HG02610 (cell line): ENCODE data around the gene CCDC196.
"Not testable (repeated sequence)": the region's sequence is repeated elsewhere in the genome, so short reads cannot be mapped to it uniquely, and the experiment has no call there.

Source experiments
- ATAC-seq: cut with Tn5 transposase; IDR thresholded peaks from one replicate; pipeline ENCODE4 v1.9.1; 2021; ENCODE audit warnings: mild to moderate bottlenecking, moderate library complexity; ENCODE audit not compliant: unreplicated experiment

The CCDC196 gene

GRCh38 chr14:66495218-66496098, 9.3 kb downstream of the CCDC196 start:
- ATAC-seq: peak; percentile 78

DNA sequence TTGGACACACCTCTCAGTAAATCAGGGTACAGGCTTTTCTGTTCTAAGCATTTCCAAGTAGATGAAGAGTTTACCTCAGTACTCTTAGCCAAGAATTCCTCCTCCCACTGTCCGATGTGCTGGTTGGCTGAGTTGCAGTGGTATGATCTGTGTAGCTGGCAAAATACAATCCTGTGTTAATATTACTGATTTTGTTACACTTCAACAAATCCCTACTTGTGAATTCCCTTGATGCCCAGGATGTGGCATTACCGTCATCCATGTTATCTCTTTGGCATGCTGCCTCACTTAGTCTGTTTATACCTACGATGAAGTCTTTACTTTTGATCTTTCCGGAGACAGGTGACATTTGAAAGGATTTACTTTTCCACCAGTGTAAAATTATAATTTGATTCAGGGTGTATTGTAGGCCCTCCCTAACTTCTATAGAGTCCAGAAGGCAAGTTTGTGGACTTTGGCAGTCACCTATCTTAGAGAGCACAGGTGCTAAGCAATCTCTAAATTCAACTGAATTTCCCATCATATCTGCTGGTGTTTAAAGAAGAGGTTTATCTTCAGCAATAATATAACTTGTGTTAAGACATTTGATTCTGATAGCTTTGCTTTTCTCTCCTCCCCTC, 10.1 kb downstream of the CCDC196 start:
- ATAC-seq: no peak

DNA sequence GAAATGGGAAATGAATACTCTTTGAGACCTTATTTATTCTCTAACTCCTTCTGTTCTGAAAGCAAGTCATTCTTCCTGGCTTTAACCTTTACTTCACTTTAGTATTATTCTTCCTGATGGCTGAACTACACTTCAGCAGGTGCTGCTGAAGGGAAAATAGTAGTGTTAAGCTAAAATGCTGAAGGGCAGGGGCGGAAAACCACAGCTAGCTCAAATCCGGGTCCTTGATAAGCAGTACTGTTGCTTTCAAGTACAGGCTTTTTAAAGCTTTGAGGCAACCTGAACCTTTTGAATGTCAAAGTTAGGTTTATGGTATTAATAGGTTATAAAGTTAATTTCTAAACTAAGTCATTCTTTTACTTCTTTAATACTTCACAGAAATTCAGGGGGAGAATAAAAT, 10.7 kb downstream of the CCDC196 start:
- ATAC-seq: no peak

DNA sequence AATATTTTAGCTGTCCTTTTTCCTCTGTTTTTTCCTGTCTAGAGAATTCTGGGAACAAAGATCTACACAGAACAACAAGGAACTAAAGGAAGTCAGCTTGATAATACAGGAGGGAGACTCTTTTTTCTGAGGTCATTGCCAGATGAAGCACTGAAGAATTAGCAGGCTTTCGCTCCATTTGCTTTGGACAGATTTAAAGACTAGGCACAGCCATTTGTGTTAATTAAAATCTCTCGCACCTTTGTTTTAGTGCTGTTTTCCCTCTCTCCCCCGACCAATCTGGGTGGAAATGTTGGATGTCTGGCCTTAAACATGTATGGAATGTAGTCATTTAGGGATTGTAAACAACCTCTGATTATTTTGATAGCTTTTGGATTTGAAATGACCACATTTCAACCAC, 12.1 kb downstream of the CCDC196 start:
- ATAC-seq: no peak

DNA sequence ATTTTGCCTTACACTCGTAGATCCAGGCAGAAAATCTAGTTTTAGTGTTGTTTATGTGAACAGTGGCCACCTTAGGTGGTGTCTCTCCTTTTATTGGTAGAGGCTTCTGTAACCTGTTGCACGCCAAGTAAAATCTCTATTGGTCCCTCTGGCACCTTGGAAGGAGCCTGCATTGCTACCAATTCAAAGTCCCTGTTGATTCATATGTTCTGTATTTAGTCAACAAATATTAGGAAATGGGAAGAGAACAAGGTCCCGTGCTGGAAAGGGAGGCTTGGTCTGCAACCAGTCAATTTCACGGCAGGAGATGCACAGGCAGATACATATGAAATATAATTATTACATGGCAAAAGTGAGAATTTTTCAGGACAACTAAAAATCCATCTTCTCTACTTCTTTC, 15.4 kb downstream of the CCDC196 start:
- ATAC-seq: no peak

DNA sequence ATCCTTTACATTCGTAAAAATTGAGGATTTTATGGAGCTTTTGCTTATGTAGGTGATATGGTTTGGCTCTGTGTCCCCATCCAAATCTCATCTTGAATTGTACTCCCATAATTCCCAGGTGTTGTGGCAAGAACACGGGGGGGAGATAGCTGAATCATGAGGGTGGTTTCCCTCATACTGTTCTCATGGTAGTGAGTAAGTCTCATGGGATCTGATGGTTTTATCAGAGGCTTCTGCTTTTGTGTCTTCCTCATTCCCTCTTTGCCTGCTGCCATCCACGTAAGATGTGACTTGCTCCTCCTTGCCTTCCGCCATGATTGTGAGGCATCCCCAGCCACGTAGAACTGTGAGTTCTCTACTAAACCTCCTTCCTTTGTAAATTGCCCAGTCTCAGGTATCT, 16.7 kb downstream of the CCDC196 start:
- ATAC-seq: not testable (repeated sequence)

DNA sequence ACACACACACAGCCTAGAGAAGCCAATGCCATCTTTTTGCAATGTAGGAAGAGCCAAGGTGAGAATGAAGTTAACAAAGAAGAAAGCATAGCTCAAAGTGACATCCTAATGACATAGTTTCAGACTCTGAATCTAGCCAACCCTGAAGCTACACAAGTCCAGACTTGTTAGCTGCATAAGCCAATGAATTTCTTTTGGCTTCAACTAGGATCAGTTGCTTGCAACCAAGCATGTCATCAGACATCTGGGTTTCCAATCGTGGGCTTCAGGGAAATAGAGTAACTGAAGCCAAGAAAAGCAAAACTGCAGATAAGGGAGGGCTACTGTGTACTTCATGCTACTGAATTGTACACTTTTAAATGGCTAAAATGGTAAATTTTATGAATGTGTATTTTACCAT, 17.4 kb downstream of the CCDC196 start:
- ATAC-seq: no peak

DNA sequence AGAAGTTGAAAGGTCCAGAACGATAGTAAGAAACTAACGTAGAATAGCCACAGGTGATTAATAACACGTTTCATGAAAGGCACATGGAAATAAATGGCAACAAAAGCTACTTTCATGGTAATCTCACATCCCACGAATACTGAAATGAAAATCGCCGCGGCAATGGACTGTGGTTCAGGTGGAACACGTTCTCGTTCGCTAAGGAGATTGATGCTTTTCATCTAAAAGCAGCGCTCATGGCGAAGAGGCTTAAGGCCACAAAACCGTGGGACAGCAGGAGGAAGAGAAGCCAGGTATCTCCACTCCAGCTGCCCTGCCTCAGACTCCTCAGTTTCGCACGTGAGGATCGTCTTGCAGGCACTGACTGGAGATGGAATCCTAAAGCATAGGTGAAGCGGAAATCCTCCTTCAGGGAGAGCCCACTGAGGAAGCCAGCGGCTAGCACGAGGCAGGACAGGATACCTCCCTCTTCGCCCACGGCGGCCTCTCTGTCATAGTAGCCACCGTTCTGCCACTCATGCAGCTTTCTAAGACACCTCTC, 21.1 kb downstream of the CCDC196 start:
- ATAC-seq: peak; percentile 18

DNA sequence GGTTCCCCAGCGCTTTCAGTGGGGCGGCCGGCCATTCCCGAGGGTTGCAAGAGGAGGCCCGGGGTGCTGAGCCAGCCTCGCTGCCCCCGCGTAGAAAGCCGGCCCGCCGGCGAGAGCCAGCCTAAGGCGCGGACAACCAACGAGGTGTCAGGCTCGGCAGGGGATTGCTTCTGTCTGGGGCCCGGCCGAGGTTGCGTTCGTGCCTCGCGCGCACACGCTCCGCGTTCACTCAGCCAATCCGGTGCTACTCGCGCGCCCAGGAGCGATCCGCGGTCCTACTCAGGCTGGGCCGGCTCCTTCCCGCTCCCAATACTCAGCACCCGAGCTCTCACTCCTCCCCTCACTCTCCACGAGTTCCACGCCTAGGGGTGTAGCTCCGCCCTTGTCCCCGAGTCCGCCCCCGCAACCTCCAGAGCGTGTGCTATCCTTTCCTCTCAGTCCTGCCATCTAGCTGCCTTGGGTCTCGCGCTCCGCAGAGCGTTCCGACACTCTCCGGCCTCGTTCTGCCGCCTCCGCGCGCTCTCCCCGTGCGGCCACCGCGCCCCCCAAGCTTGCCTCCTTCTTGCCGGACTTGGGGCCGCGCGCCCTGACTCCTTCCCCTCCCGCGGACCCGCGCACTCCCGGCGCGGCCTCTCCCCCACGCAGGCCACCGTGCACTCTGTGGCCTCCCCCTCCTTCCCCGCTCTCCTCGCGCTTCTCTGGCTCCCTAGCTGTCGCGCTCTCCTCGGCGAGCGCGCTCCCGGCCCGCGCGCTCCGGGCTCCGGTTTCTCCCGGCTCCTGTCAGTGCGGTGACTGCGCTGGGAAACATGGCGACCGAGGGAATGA, 21.8 kb downstream of the CCDC196 start, which contains the start of gene GPHN:
GPHN (plus strand) TSS at position 426 of the 825 bp plus-strand sequence.
- peak; percentile 88 for ATAC-seq

GRCh38 chr14:66508547-66508845, 22.3 kb downstream of the CCDC196 start:
- no peak for ATAC-seq

DNA sequence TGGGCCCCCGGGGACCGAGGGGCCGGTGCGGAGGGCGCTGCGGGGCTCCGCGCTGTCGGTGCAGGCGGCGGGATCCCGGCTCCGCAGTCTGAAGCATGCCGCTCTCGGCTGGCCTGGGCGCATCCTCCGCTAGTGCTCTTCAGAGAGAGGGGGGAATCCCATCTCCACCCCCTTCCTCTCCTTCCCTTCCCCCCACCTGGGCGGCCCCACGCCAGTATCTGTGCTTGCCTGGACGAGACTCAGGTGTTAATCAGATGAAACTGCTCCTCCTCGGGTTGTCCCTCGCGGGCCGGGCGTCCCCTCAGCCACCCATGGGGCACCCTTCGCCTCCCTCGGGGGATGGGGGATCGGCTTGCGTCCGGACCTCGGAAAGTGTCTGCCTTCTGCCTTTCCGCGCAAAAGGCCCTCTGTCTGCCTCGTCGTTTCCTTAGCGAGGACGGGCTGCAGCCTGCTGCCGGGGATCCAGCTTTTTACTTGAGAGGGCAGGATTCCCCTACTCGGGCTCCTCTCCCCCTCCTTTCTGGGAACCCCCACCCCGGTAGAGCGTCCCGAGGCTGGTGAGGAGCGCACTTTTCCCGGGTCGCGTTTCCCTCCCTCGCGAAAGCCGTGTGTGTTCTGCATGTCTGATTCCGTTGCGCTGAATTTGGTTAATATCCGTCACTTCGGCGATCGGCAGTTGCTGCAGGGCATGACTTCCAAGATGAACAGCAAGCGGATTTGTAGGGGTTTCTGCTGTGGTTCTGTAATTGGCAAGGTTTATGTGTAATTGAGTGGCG, 22.9 kb downstream of the CCDC196 start:
- ATAC-seq: peak; percentile 35

DNA sequence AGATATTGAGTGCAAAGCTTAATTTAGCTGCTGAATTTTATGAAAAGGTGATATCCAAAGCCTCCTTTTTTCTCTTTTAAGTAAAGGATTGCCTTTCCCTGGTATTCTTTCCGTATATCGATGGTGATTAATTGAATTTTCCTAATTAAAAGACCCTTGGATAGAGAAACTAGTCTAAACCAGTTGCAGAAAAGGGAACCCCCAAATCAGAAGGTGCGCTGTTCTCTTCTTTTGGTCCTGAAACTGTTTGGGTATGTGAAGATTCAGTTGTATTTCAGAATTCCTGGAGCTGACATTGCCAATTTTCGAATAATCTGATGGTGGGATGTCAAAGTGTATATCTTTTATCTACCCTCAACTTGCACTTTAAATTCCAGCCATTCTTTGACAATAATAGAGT, 23.7 kb downstream of the CCDC196 start:
- ATAC-seq: no peak

DNA sequence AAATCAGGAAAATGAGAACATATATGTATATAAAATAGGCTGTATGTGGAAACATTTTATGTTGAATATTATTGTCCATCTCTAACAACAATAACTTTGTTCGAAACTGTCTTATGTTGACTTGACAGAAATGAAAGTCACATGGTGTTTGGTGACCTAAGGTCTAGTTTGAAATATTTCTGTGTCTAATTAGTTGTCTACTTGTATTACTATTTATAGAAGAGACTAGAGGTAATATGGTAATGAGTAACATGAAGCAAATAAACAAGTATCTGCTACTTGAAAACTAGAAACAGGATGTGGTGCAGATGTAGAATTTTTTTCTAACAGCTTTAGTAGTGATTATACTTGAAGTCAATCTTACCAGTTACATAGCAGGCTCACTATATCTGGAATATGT, 25.7 kb downstream of the CCDC196 start:
- no peak for ATAC-seq

- no peak for ATAC-seq
Observed at GRCh38 chr14:66514213-66514612, 28.0 kb downstream of the CCDC196 start.

GRCh38 chr14:66530526-66530925, 44.4 kb downstream of the CCDC196 start:
- peak; percentile 70 for ATAC-seq

DNA sequence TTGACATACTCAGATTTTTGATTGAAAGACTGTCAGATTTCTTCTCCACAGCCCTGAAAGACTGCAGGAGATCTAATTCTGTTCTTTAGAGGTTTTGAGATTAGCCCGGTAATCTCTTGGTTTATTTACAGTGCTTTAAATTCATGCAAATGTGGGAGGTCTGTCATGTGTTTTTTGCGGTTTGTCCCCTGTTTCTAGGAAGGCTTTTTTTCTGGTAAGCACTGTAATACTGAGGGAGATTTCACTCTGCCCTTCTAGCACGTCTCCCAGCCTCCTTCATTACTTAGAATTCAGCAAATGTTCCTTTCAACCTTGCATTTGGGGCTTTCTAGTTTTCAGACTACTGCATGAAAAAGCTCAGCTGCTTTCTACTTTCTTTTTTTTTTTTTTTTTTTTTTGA, 52.9 kb downstream of the CCDC196 start:
- ATAC-seq: no peak

GRCh38 chr14:66540038-66540437, 53.9 kb downstream of the CCDC196 start:
- ATAC-seq: no peak

- ATAC-seq: no peak
Observed at GRCh38 chr14:66541627-66542026, 55.5 kb downstream of the CCDC196 start.

DNA sequence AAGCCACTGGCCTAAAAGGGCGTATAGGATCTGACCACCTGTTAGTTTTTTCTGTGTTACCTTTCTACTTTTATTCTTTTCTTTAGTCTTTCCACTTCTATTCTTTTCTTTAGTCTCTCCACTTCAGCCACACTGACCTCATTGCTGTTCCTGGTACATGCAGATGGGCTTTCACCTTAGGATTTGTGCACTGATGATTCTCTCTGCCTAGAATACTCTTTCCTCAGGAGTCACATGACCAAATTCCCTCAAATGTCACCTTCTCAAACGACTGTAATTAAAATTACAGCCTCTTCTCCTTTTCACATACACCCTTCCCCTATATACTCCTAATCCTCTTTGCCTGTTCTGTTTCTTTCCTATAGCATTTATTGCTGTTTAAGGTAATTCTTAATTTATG, 57.8 kb downstream of the CCDC196 start:
- no peak for ATAC-seq

DNA sequence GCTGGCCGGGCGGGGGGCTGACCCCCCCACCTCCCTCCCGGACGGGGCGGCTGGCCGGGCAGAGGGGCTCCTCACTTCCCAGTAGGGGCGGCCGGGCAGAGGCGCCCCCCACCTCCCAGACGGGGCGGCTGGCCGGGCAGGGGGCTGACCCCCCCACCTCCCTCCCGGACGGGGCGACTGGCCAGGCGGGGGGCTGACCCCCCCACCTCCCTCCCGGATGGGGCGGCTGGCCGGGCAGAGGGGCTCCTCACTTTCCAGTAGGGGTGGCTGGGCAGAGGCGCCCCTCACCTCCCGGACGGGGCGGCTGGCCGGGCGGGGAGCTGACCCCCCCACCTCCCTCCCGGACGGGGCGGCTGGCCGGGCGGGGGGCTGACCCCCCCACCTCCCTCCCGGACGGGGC, 59.0 kb downstream of the CCDC196 start:
- not testable (repeated sequence) for ATAC-seq

- not testable (repeated sequence) for ATAC-seq
Observed at GRCh38 chr14:66545751-66546150, 59.6 kb downstream of the CCDC196 start.
